ENCODE data around the gene TENM4.

TENM4 gene

GRCh38 chr11:79044201-79044600, 396.6 kb downstream of the TENM4 start:
- DNase-seq, result no peak

GRCh38 chr11:79043726-79044125, 397.1 kb downstream of the TENM4 start:
- no peak for DNase-seq

GRCh38 chr11:79042824-79043223, 398.0 kb downstream of the TENM4 start:
- DNase-seq, result no peak

- DNase-seq, result peak; percentile 27
These were observed 400.5 kb downstream of the TENM4 start for GRCh38 chr11:79040348-79040747.

GRCh38 chr11:79039122-79039521, 401.7 kb downstream of the TENM4 start:
- no peak for DNase-seq

- DNase-seq, result no peak
These were observed 404.9 kb downstream of the TENM4 start for GRCh38 chr11:79035881-79036280.

GRCh38 chr11:79033833-79034232, 407.0 kb downstream of the TENM4 start:
- no peak for DNase-seq

- DNase-seq, result no peak
These were observed 410.4 kb downstream of the TENM4 start for GRCh38 chr11:79030448-79030847.

- DNase-seq, result no peak
These were observed 412.6 kb downstream of the TENM4 start for GRCh38 chr11:79028225-79028624.

- DNase-seq, result no peak
These were observed 413.9 kb downstream of the TENM4 start for GRCh38 chr11:79026803-79027445.

- no peak for DNase-seq
These were observed 415.2 kb downstream of the TENM4 start for GRCh38 chr11:79025622-79026021.

GRCh38 chr11:79025097-79025496, 415.7 kb downstream of the TENM4 start:
- DNase-seq, result no peak

GRCh38 chr11:79022265-79022664, 418.6 kb downstream of the TENM4 start:
- no peak for DNase-seq

GRCh38 chr11:79021601-79022000, 419.2 kb downstream of the TENM4 start:
- no peak for DNase-seq

GRCh38 chr11:79019975-79020374, 420.9 kb downstream of the TENM4 start:
- no peak for DNase-seq

GRCh38 chr11:79019277-79019676, 421.6 kb downstream of the TENM4 start:
- DNase-seq, result no peak

- DNase-seq, result no peak
These were observed 422.4 kb downstream of the TENM4 start for GRCh38 chr11:79018371-79018849.

GRCh38 chr11:79017811-79018210, 423.0 kb downstream of the TENM4 start:
- DNase-seq, result no peak

GRCh38 chr11:79013509-79013908, 427.3 kb downstream of the TENM4 start:
- no peak for DNase-seq

GRCh38 chr11:79011357-79011756, 429.5 kb downstream of the TENM4 start:
- no peak for DNase-seq

GRCh38 chr11:79007771-79008402, 432.9 kb downstream of the TENM4 start:
- no peak for DNase-seq

- DNase-seq, result no peak
These were observed 434.0 kb downstream of the TENM4 start for GRCh38 chr11:79006854-79007253.

- DNase-seq, result no peak
These were observed 444.8 kb downstream of the TENM4 start for GRCh38 chr11:78996007-78996406.

GRCh38 chr11:78995171-78995570, 445.7 kb downstream of the TENM4 start:
- no peak for DNase-seq

Data from NCI-H1694 treated with DMSO at 0.1 percent for 48 hours (cell line).